GM20000 (cell line): ENCODE data around the gene STX7.

Experiments used
- DNase-seq: peaks from one replicate; pipeline ENCODE4 v3.0.0; 2012; ENCODE audit warnings: low spot score
- TF ChIP-seq, protein P1 (sequence below): IDR thresholded peaks from 2 replicates; pipeline ENCODE4 v1.5.1; 2012; ENCODE audit warnings: mild to moderate bottlenecking, control low read depth; ENCODE audit errors: extremely low read depth, missing control alignments

STX7 gene

DNA sequence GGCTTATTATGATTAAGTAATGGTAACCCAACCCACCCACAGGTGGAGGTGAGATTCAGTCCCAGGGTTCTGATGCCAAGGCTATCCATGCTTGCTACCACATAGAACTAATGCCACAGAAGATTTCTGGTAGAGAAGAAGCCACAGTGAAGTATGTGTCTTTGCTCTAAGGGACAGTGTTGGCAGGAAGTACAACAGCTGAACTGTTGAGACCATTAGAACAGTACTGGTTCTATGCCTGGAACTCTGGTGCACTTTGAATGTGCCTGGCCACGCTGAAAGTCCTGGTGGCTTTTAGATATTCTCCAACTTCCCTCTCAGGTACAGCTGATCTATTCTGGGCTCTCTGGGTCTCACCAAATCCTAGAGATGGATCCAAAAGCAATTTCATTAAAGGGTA, 7.8 kb downstream of the STX7 start:
- no peak for DNase-seq
- TF ChIP-seq, protein P1, sequence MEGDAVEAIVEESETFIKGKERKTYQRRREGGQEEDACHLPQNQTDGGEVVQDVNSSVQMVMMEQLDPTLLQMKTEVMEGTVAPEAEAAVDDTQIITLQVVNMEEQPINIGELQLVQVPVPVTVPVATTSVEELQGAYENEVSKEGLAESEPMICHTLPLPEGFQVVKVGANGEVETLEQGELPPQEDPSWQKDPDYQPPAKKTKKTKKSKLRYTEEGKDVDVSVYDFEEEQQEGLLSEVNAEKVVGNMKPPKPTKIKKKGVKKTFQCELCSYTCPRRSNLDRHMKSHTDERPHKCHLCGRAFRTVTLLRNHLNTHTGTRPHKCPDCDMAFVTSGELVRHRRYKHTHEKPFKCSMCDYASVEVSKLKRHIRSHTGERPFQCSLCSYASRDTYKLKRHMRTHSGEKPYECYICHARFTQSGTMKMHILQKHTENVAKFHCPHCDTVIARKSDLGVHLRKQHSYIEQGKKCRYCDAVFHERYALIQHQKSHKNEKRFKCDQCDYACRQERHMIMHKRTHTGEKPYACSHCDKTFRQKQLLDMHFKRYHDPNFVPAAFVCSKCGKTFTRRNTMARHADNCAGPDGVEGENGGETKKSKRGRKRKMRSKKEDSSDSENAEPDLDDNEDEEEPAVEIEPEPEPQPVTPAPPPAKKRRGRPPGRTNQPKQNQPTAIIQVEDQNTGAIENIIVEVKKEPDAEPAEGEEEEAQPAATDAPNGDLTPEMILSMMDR: no peak

DNA sequence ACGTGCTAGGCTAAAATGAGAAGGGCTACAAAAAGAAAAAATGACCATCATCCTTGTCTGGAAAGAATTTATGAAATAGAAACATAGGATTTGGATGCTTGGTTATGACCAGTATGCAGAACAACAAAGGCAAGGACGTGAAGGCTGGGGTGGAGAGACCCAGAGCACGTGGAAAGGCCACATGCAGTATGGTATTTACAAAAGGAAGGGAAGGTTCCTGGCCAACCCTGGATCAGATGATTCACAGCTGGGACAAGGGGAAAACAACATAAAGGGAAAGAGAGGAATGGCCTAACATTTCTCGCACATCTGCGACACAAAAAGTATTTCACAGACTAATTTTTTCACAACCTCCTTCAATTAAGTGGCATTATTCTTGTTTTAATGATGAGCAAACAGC, 8.2 kb downstream of the STX7 start:
- no peak for DNase-seq
- TF ChIP-seq, protein P1: no peak

GRCh38 chr6:132499757-132500156, 13.2 kb downstream of the STX7 start:
- DNase-seq: no peak
- TF ChIP-seq, protein P1: no peak

- DNase-seq: no peak
- TF ChIP-seq, protein P1: no peak
Measured at GRCh38 chr6:132498638-132499037, 14.3 kb downstream of the STX7 start.

GRCh38 chr6:132496519-132497180, 16.3 kb downstream of the STX7 start:
- DNase-seq: no peak
- TF ChIP-seq, protein P1: no peak

DNA sequence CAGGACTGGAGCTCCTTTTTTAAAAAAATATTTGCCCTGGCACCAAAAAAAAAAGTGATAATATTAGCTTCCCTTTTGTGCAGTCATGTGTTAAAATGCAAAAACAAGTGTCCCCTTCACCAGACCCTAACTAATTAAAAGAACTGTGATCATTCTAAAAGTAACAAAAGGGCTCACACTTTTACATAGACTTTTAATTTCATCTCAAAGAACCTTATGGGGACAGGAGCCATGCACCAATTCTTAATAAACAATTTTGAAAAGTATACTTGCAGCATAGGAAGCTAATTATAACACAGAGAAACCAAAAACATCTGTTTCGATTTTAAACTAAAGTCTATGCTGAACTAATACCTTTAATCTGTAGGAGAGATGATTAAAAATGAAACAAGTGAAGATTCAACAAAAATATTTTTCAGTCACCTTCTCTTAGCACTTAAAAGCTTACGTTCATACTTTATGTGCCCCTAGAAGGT, 17.3 kb downstream of the STX7 start:
- TF ChIP-seq, protein P1: no peak
- peak; percentile 39 for DNase-seq

GRCh38 chr6:132494954-132495353, 18.0 kb downstream of the STX7 start:
- no peak for DNase-seq
- TF ChIP-seq, protein P1: no peak
